ENCODE data around the gene LRP2.

The LRP2 gene

GRCh38 chr2:169175112-169175511, 187.2 kb downstream of the LRP2 start:
- no peak overlapping the region for H3K9ac ChIP-seq
- H3K79me2 ChIP-seq, result no peaks in the 10 kb centered on the region
- no peak overlapping the region for H2AFZ ChIP-seq
- H3K36me3 ChIP-seq (ENCODE audit: control insufficient read depth, insufficient read depth, low read length), result no peaks in the 10 kb centered on the region
- H3K27ac ChIP-seq, result no peak overlapping the region
- H3K27me3 ChIP-seq (ENCODE audit: control insufficient read depth, insufficient read depth, low read length), result no peaks in the 10 kb centered on the region
- no peaks in the 10 kb centered on the region for H3K4me1 ChIP-seq
- TF ChIP-seq, protein P1, sequence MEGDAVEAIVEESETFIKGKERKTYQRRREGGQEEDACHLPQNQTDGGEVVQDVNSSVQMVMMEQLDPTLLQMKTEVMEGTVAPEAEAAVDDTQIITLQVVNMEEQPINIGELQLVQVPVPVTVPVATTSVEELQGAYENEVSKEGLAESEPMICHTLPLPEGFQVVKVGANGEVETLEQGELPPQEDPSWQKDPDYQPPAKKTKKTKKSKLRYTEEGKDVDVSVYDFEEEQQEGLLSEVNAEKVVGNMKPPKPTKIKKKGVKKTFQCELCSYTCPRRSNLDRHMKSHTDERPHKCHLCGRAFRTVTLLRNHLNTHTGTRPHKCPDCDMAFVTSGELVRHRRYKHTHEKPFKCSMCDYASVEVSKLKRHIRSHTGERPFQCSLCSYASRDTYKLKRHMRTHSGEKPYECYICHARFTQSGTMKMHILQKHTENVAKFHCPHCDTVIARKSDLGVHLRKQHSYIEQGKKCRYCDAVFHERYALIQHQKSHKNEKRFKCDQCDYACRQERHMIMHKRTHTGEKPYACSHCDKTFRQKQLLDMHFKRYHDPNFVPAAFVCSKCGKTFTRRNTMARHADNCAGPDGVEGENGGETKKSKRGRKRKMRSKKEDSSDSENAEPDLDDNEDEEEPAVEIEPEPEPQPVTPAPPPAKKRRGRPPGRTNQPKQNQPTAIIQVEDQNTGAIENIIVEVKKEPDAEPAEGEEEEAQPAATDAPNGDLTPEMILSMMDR (IDR thresholded peaks at IDR 0.05), result no peak
- H3K4me3 ChIP-seq (ENCODE audit: low read depth, low read length), result no peak overlapping the region
- H3K9me3 ChIP-seq (ENCODE audit: control insufficient read depth, low read length), result no peaks in the 10 kb centered on the region
- no peak overlapping the region for H3K4me2 ChIP-seq (ENCODE audit: low read length)

GRCh38 chr2:169173876-169174275, 188.5 kb downstream of the LRP2 start:
- H3K27me3 ChIP-seq (ENCODE audit: control insufficient read depth, insufficient read depth, low read length), result no peaks in the 10 kb centered on the region
- H3K9me3 ChIP-seq (ENCODE audit: control insufficient read depth, low read length), result no peaks in the 10 kb centered on the region
- H3K79me2 ChIP-seq, result no peaks in the 10 kb centered on the region
- H3K4me2 ChIP-seq (ENCODE audit: low read length), result no peak overlapping the region
- no peak overlapping the region for H3K9ac ChIP-seq
- no peaks in the 10 kb centered on the region for H3K36me3 ChIP-seq (ENCODE audit: control insufficient read depth, insufficient read depth, low read length)
- H3K4me1 ChIP-seq, result no peaks in the 10 kb centered on the region
- no peak overlapping the region for H3K27ac ChIP-seq
- TF ChIP-seq, protein P1 (IDR thresholded peaks at IDR 0.05), result no peak
- no peak overlapping the region for H3K4me3 ChIP-seq (ENCODE audit: low read depth, low read length)
- H2AFZ ChIP-seq, result no peak overlapping the region

DNA sequence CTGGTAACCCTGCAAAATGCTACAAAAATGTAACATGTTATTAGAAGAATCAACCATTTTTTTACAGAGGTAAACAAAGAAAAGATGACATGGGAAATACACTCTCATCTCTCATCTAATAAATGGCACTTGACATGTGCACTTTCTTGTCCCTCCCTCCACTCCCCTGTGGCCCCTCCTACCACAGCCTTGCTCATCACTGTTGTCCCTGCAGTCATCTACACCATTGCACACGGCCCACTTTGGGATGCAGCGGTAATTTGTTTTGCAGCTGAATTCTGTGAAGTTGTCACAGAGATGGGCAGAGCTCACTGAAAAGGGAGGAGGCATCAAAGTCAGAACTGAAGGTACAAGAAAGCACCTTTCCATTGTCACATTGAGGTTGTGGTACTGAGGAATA, 189.4 kb downstream of the LRP2 start:
- no peaks in the 10 kb centered on the region for H3K4me1 ChIP-seq
- no peaks in the 10 kb centered on the region for H3K27me3 ChIP-seq (ENCODE audit: control insufficient read depth, insufficient read depth, low read length)
- H3K9me3 ChIP-seq (ENCODE audit: control insufficient read depth, low read length), result no peaks in the 10 kb centered on the region
- TF ChIP-seq, protein P1 (IDR thresholded peaks at IDR 0.05), result no peak
- no peak overlapping the region for H3K4me2 ChIP-seq (ENCODE audit: low read length)
- H3K79me2 ChIP-seq, result no peaks in the 10 kb centered on the region
- H3K4me3 ChIP-seq (ENCODE audit: low read depth, low read length), result no peak overlapping the region
- H3K9ac ChIP-seq, result no peak overlapping the region
- H2AFZ ChIP-seq, result no peak overlapping the region
- H3K27ac ChIP-seq, result no peak overlapping the region
- no peaks in the 10 kb centered on the region for H3K36me3 ChIP-seq (ENCODE audit: control insufficient read depth, insufficient read depth, low read length)

GRCh38 chr2:169172151-169172735, 190.1 kb downstream of the LRP2 start:
- no peaks in the 10 kb centered on the region for H3K27me3 ChIP-seq (ENCODE audit: control insufficient read depth, insufficient read depth, low read length)
- no peak overlapping the region for H3K27ac ChIP-seq
- no peak overlapping the region for H3K9ac ChIP-seq
- no peak overlapping the region for H3K4me3 ChIP-seq (ENCODE audit: low read depth, low read length)
- H3K9me3 ChIP-seq (ENCODE audit: control insufficient read depth, low read length), result no peaks in the 10 kb centered on the region
- no peak overlapping the region for H2AFZ ChIP-seq
- no peaks in the 10 kb centered on the region for H3K79me2 ChIP-seq
- no peaks in the 10 kb centered on the region for H3K36me3 ChIP-seq (ENCODE audit: control insufficient read depth, insufficient read depth, low read length)
- TF ChIP-seq, protein P1 (IDR thresholded peaks at IDR 0.05), result no peak
- no peak overlapping the region for H3K4me2 ChIP-seq (ENCODE audit: low read length)
- H3K4me1 ChIP-seq, result no peaks in the 10 kb centered on the region

- no peak overlapping the region for H3K9ac ChIP-seq
- no peaks in the 10 kb centered on the region for H3K79me2 ChIP-seq
- H3K27me3 ChIP-seq (ENCODE audit: control insufficient read depth, insufficient read depth, low read length), result no peaks in the 10 kb centered on the region
- TF ChIP-seq, protein P1 (IDR thresholded peaks at IDR 0.05), result no peak
- no peaks in the 10 kb centered on the region for H3K9me3 ChIP-seq (ENCODE audit: control insufficient read depth, low read length)
- H3K36me3 ChIP-seq (ENCODE audit: control insufficient read depth, insufficient read depth, low read length), result no peaks in the 10 kb centered on the region
- H2AFZ ChIP-seq, result no peak overlapping the region
- H3K4me1 ChIP-seq, result no peaks in the 10 kb centered on the region
- no peak overlapping the region for H3K4me3 ChIP-seq (ENCODE audit: low read depth, low read length)
- no peak overlapping the region for H3K27ac ChIP-seq
- no peak overlapping the region for H3K4me2 ChIP-seq (ENCODE audit: low read length)
Observed at GRCh38 chr2:169165791-169166190, 196.5 kb downstream of the LRP2 start.
